T-helper 2 cell treated with Interferon-gamma antibody and Interleukin-4, amounts not matched to agents 100 ng/mL and 5 ng/mL, for 36 hours (primary cell): Measurements from ENCODE around the gene KRT82. TPM values are rescaled to one million over a fixed set of nuclear protein-coding genes. Genes with fewer than 3 reads are reported as not detected.

Experiments
- intact Hi-C: fragments of 100-400 bp; cut with micrococcal nuclease; formaldehyde crosslinking; loops from one replicate; pipeline ENCODE4 v1.15.1; 2023
- total RNA-seq: library from RNA; stranded (reverse); gene quantifications from 2 replicates; pipeline ENCODE4 v1.2.3, GENCODE V29; 2022

Gene KRT82
- total RNA-seq, 1 donor from 2014 or later: not detected

DNA sequence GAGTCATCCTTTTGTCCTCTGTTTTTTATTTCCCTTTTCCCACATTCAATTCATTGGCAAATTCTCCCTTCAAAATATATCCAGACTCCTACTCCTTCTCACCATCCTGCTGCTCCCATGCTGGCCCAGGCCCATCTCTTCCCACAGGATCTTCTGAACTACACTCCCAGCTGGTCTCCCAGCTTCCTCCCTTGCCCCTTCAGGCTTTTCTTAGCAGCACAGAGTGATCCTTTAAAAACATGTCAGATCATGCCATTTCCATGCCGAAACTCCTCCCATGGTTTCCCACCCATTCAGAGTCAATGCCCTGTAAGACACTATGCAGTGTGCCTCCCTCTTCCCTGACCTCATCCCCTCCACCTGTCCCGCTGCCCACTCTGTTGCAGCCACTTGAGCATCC lies 18.3 kb downstream of the KRT82 start:
- intact Hi-C loops: no loop called here

DNA sequence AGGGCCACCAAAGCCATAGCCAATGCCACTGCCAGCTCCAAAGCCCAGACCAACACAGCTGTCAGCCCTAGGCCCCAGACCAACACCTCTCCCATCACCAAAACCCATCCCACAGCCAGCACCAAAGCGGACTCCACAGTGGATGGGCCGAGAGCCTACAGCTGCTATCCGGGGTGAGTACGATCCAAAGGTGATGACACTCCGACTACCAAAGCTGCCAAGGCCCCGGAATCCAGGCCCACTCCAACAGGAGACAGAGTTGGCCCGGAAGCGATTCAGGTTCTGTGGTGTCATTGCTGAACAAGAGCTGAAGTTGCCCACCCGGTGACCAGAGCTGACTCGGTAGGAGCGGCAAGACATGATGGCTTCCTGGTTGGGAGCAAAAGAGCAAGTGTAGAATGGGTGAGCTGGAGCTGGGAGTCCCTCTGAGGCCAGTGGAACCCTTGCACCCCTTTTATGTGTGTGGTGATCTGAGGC lies 20.9 kb downstream of the KRT82 start, which contains the start of gene KRT84:
Gene KRT84, minus strand, starts transcription at position 427 of the 477 bp plus-strand sequence. Its CDS starts 67 bp downstream, at position 360.
- intact Hi-C loops: no loop called here

DNA sequence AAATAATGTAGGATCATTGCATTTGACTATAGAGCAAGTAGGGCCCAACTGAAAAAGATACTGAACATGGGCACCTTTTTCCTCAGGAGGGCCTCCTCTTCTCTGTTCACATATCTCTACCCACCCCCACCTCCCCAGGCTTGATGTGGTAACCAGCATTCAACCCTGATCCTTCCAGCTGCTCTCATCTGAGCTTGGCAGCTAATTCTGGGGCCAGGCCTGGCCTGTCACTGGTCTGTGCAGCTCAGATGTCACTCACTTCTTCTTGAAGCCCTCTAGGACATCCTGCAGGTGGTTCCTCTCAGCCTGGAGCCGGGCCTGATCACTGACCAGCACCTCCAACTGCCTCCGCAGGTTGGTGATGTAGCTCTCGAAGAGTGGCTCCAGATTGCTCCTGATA lies 22.8 kb downstream of the KRT82 start:
- intact Hi-C loops: no loop called here

DNA sequence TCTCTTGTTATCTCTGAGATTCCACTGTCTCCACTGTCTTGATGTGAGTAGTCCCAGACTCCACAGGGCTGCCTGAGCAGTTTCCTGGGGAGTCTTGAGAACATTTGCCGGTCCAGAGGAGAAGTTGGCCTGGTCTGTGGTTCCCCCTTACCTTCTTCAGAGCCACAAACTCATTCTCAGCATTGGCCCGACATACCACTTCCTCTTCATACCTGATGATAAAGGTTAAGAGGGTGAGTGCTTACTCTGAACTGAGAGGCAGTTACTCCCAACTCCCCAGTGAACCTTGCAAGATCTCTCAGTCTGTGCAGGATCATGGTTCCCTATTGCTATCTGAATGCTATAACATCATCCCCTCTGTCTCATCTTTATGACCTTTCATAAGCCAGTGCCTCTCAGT lies 23.3 kb downstream of the KRT82 start:
- intact Hi-C loops: no loop called here

DNA sequence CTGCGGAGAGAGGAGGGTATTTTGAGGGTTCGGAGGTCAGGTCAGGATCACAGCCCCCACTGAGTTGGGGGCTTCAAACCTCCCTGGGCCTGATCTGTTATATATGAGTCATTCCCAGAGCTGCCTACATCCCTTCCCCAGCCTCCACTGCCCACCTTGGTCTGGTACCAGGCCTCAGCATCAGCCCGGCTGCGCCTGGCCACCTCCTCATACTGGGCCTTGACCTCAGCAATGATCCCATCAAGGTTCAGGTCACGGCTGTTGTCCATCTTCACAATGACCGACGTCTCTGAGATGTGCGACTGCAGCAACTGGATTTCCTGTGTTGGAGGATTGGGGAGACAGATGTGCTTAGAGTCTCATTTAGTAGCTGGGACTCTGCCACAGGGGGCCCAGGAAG lies 24.9 kb downstream of the KRT82 start:
- intact Hi-C loops: no loop called here

DNA sequence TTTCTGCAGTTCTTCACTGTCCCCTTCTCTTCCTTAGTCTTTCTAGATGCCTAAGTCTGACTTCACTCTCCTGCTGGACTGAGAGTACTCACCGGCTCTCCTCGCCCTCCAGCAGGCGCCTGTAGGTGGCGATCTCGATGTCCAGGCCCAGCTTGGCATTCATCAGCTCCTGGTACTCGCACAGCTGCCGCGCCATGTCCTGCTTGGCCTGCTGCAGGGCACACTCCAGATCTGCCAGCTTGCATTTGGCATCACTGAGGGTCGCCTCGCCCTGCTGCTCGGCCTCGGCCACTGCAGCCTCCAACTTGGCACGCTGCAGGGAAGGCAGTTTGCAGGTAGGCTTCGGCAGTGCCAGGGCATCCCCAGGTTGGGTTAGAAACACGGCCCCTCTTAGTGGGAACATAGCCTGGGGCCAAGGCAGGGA lies 25.9 kb downstream of the KRT82 start:
- intact Hi-C loops: no loop called here

DNA sequence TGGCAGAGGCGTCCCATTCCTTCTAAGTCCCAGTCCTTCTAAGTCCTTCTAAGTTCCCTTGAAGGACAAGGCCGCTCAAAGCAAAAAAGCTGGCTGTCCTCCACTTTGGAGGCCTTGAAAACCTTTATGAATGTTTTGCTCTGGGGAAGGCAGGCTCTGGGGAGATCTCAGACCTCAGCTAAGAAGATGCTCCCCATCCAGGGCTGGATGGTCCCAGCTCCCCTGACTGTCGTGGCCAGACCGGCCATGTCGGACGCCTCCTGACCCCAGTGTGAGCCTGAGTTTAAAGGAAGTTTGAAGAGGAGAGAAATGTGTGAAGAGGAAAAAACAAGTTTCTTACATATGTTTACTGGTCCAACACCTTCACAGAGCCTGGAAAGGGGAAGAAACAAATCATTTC lies 26.6 kb downstream of the KRT82 start:
- intact Hi-C loops: no loop called here

DNA sequence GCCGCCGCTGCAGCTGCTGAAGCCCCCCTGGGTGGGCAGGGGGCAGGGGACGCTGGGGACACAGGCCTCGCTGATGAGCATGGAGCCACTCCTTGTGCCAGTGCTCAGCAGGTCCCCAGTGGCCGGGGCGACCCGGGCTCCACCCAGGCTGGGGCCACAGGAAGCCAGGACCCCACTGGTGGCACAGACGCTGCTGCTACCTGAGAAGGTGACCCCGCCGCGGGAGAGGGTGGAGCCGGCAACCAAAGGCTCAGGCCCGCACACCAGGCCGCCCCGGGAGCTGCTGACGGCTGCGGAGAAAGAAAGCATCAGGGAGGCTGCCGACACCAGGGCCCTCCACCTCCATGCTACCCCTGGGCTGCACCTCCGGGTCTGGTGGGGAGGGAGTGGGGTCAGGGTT lies 28.0 kb downstream of the KRT82 start:
- intact Hi-C loops: no loop called here

DNA sequence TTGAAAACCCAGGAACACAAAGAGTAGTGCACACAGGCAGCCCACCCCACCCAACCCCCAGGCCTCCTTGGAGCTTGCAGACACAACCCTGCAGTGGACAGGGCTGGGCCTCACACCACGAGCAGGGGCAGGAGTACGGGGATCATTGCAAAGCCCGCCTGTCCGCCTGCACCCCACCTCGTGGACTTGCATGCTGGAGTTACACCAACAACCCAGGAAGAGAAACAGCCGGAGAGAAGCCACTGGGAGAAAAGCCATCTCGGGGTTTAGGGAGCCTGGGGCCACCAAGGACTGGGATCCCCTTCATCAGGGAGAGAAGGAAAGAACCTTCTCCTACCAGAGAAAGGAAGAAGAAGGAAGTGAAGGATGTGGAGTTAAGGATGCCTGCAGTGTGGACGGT lies 28.9 kb downstream of the KRT82 start:
- intact Hi-C loops: no loop called here

DNA sequence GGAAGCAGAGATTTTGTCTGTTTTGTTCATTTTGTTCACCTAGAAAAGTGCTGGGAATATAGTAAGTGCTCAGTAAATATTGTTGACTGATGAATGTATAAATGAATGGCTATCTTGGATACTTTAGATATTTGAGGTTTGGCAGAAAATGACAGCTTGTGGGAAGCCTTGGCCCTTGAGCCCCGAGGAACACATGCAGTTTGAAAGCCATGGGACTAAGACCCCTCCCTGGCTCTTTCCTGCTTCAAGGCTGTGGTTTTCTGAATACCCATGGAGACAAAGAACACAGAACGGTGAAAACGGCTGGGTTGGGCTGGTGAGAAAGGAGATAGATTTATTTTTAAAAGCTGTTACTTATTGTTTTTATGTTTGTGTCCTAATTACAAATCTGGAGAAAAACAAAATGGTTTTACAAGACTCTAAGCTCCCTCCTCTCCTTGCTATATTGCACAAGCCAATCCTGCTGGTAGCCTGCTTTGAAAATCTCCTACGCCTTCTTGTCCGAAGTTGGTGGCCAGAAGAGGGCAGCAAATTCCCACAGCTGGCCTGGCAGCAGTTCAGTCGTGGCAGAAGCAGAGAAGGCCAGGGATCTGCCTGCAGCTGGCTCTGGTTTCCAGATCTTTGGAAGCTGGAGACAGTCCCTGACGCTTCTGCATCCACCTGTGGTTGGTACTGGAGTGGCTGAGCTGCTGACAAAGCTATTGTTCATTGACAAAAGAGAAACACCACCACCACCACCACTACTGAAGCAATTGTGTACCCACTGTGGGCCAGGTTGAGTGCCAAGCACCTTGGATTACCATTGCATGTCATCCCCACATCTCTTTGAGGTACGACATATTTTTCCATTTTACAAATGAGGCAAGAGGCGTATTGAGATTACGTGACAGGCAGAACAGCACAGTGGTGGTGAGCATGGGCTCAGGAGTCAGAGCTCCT lies 33.6 kb downstream of the KRT82 start:
- intact Hi-C loops: loop anchor here (2.0 kb wide), 1 partner anchor 506 kb away; no protein-coding TSS in a partner anchor

DNA sequence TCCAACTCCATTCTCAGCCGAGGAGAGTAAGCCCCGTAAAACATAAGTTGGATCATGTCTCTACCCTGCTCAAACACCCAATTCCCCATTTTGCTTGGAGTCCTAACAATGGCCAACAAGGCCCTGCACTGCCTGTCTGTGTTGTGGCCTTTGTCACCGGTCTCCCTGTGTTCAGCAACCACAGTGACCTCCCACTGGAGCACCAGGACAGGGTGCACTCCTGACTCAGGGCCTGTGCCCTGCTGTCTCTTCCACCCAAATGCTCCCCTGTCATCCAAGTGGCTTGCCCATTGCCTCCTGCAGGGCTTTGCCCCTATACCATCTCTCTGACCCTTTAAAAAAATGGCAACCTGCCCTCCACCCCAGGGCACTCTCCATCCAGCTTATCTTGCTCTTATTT lies 34.4 kb downstream of the KRT82 start:
- intact Hi-C loops: loop anchor here (2.0 kb wide), 1 partner anchor 507 kb away; no protein-coding TSS in a partner anchor

DNA sequence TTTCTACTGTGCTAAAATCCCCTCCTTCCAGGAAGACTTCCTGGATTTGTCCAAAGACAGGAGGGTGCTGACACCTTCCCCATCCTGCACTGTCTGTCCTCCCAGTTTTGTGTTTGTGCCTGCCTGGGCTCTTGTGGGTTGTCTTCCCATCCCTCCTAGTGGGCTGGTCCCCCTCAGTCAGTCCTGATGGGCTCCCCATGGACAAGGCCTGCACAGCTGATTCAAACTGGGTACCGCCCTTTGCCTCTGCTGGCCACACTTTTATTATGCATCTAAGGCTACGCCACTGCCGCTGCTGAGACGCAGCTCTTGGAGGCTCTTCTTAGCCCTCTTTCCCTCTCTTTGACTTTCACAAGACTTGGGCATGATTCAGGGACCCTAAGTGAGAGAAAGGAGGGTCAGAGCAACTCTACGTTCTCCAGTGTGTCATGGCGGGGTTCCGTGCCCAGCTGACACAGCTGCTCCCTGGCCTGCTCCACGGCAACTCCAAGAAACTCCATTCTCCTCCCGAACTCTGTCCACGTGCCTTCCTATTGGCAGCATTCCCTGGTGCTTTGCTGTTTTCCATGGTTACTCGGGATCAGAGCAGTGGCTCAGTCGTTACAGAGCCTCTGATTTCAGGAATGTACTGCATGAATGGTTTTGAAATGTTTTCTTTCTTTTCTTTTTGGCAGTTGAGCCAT lies 35.1 kb downstream of the KRT82 start:
- intact Hi-C loops: no loop called here

DNA sequence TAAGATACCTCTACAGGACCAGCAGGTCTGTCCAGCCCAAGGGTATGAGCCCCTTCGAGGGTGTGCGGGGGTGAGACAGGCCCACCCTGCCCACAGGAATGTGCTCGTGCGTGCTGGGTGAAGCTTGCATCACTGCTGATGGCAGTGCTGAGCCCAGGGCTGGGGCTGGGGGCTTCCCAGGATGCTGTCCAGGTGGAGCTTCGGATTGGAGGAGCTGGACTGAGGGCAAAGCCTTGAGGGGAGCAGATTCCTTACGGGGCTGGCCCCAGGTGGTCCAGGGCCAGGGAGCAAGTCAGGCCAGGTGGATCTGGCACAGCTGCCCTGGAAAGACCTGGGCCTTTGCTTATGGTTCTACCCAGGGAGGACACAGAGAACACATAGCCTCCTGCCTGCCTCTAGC lies 36.3 kb downstream of the KRT82 start:
- intact Hi-C loops: no loop called here

DNA sequence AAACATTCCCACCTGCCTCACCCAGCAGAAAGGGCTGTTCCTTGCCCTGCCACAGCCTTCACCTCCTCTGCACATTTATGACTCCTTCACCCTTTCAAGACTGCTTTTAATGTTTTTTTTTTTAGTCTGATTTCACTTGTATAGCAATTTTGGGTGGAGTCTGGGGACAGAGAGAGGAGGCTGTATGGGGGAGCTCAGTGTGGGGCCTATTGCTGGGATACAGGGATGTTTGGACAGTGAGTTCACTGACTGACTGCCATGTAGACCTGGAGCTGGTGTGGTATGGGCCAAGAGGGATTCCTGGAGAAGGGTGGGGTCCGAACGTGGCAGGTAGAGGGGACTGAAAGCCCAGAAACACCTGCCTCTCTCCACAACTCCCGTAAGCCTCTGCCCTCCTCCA lies 36.9 kb downstream of the KRT82 start:
- intact Hi-C loops: no loop called here

DNA sequence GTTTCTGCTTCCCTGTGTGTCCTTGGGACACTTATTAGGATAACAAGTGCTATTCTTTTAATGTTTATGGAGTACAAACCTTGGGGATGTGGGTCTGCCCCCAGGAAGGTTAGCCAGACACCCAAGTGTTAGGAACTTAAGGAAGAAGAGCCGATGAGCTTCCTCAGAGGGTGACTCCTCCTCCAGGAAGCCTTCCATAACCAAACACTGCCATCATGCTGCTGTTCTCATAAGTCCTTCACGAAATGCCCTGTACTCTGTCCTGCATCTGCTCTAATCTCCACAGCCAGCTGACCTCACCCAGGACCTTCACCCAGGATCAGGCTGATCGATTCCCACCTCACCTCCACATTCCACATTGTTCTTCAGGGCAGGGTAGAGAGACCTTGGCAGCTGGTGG lies 37.6 kb downstream of the KRT82 start:
- intact Hi-C loops: no loop called here

DNA sequence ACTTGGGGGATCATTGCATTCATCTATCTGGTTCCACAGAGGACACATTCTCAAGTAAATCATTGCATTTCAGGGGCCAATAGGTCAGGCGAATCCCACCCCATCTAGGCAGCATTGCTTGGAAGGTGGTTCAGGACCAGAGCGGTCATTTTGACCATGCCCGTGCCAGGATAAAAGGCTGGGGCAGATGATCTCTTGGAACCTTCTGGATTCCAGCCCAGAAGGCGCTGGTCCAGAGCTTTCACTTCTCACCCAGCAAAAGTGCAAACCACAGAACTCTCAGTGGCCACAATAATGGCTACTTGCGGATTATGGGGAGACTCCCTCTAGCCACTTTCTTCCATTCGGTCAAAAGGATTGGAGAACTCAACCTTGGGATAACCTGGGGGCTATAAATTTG lies 38.3 kb downstream of the KRT82 start:
- intact Hi-C loops: no loop called here

DNA sequence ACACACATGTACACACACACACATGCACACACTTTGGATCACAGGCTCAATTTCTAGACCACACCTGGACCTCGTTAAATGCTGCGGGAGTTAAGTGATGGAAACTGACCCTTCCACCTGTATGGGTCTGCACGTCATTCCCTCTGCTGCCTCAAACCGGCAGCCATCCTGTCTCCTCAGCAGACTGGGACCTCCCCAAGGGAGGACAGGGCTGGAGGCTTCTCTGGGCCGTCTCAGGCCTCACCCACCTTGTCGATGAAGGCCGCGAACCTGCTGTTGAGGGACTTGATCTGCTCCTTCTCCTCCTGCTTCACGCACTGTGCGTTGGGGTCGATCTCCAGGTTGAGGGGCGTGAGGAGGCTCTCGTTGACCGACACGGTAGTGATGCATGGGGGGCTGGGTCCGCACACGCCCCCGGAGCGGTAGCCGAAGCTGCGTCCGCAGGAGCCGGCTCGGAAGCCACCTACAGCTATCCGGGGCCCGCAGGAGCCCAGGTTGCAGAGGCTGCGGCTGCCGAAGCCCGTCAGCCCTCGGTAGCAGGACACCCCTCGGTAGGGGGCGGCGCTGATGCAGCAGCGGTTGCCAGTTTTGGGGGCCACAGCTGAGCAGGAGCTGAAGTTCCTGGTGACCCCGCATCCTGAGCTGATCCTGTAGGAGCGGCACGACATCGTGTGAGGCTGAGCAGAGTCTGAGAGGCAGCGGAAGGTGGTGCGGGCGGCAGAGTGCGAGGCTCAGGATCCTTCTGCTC lies 39.2 kb downstream of the KRT82 start, which contains the start of gene KRT85:
Gene KRT85, minus strand, starts transcription at position 744 of the 748 bp plus-strand sequence. Its CDS starts 76 bp downstream, at position 668.
- intact Hi-C loops: no loop called here

DNA sequence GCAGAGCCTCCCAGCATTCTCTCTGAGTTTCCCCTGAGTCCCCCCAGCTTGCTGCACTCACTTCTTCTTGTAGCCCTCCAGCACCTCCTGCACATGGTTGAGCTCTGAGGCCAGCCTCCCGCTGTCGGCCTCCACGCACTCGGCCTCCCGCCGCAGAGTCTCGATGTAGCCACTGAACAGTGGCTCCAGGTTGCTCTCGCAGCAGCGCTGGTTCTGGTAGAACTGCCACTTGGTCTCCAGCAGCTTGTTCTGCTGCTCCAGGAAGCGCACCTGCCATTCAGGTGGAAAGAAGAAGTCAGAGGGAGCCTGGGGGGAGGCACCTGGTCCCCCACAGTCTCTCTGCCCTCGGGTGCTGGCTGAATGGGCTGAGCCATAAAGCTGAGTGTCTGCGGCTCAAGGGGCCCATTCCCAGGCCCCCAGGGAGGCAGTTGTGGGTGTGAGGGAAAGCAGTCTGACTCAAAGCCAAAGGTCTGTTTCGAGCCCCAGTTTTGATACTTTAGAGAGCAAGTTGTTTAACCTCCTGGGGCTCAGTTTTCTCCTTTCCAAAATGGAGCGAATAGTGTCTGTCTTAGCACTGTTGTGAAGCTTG lies 41.1 kb downstream of the KRT82 start:
- intact Hi-C loops: no loop called here

DNA sequence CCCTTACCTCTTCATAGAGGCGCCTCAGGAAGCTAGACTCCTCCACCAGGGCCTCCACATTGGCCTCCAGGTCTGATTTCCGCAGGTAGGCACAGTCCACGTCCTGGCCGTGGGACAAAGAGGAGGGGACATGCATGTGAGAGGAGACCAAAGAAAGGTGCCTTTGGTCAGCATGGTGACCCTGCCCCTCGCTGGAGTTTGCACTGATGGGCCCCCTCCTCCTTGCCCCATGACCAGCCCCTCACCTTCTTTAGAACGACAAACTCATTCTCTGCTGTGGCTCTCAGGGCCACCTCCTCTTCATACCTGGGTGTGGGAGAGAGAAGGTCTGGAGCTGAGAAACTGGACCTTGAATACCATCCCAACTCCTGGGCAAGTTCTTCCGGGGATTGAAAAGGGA lies 42.1 kb downstream of the KRT82 start:
- intact Hi-C loops: no loop called here

DNA sequence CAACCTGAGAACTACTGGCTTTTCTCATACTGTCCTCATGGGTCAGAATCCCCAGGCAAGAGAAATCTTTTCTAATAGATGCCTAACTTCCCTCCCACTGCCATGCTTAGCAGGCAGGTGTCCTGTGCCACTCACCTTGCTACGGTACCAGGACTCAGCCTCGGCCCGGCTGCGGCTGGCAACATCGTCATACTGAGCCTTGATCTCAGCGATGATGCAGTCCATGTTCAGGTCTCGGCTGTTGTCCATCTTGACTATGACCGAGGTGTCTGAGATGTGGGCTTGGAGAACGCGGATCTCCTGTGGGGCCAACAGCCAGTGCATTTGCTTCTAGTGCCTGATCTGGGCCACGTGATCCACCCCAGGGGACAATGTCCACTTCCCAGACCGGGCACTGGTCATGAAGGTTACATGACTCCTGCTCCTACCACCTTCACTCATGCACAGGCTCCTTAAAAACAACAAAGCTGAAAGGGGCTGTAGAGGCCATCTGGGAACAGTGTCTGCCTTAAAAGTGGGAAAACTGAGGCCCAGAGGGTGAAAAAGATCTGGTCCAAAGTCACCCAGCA lies 42.9 kb downstream of the KRT82 start:
- intact Hi-C loops: no loop called here
